SHP77 treated with DMSO at 0.1 percent for 48 hours (cell line): ENCODE results near the gene SLC17A3.

Source experiments
- DNase-seq: peaks from one replicate; lab custom pipeline; 2025; lab: John Stamatoyannopoulos, UW

Gene SLC17A3

DNA sequence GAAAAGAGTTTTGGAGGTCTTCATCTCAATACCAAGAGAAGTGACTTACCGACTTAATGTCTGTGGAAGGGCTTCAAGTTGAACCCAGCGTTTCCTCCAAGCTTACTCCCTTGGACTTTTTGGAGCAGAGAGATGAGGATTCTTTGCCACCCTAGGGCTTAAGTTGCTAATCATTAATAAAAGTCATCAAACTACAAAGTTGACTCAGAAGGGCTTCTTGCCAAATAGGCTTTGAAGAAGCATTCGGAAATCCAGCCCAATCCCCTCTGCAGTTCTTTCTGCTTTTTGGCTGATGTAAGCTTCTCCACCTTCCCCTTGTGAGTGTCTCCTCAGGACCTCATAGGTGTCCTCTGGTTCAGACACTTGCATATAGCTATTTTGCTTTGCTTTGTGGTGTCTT, at the start of gene SLC17A3:
Gene SLC17A3 (minus strand): TSS at position 126 of the 400 bp plus-strand sequence. CDS start 5,856 bp downstream, outside the sequence.
- no peak for DNase-seq

DNA sequence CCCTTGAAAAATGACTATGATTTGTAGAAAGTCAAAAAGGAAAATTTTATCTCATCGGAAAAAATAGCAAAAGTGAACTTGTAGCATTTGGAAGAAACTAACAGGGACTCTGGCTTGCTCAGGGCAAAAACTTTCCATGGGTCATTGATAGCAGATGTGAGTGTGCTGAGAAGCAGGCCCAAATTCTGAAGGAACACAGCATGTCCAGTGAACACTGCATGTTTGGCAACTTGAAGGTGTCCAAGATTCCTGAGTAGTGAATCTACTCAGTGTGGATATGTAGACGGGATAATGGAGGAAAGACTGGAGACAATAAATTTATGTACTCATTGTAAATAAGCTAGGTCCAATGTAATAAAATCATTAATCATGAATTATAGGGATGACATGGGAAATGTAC, 48.3 kb upstream of the SLC17A3 start:
- DNase-seq = no peak

DNA sequence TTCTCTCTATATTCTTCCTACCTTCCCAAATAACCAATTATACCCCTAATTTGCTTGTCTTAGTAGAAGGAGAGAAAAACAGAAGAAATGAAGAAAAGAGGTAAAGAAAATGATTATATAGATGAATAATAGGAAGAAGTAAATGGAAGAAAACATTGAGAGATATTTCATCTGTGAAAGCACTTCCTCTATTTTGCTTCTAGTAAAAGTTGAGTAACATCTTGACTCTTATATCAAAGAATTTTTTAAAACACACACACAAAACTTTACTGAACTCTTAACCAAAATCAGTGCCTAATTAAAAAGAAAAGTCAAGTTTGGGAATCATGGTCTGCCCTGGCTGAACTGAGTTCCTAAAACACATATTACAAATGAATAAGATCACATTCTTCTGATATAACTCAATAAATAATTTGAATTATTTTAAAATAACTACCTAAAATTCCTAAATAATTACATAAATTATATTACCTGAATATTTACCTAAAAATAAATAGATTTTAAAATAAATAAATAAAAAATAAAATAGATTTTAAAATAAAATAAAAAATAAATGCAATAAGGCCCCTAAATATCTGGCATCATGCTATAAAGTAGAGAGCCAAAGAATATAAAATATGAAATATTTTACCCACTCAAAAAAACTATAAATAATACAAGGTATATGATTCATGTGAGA, 47.6 kb upstream of the SLC17A3 start:
- DNase-seq = no peak

DNA sequence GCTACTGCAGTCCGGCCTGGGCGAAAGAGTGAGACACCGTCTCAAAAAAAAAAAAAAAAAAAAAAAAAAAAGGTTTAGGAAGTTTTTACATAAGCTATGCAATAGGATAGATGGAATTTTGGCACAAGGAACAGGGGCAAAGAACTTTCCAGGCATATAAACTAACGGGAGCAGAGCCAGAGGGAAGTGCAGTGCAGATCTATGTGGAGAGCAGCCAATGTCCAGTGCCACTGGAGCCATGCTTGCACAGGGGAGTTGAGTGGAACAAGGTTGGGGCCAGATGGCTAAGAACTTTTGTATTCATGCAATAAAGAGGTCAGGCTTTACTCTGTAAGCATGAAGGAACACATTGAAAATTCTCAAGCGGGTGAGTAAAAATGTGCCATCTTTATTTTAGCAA, 45.6 kb upstream of the SLC17A3 start:
- no peak for DNase-seq

DNA sequence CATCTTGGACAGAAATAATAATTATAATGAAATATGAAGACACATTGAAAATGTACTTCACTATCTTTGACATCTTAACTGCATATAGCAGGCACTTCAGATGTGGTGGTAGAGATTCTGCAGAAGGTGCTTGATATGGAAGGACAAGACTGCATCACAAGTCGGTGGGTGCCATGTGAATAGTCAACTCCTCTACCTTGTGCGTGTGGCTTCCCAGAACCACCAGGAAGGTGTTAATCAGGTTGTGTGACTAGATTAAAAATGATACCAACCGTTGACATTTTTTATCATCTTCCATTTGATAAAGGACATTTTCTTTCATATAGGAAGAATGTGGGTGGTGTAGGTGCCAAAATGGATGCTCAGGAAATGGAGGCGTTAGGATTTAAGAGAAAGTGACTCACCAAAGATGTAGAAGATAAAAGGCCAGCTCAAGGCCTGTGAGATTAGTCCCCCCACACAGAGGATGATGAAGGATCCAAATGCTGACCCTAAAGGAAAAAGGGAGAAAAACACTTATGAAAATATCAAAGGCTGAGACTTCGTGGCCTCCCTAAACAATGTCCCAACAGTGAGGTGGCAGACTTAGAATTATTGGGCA, 44.1 kb upstream of the SLC17A3 start:
- no peak for DNase-seq

GRCh38 chr6:25916789-25917490, 42.9 kb upstream of the SLC17A3 start:
- no peak for DNase-seq

DNA sequence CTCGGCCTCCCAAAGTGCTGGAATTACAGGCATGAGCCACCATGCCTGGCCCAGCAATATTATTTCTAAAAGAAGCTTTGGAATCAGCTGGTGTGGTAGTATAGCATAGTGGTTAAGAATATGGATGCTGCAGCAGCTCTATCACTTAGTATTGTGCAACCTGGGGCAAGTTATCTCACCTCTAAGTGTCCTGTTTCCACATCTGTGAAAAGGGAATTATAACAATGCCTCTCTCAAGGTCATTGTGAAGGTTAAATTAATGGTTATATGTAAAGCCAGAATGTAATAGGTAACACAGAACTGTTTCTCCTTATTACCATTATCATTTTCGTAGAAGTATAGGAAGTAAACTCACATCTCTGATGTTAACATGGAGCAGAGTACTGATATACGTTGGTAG, 42.3 kb upstream of the SLC17A3 start:
- DNase-seq = no peak

GRCh38 chr6:25913741-25914140, 39.7 kb upstream of the SLC17A3 start:
- no peak for DNase-seq

GRCh38 chr6:25911351-25911750, 37.3 kb upstream of the SLC17A3 start:
- no peak for DNase-seq

GRCh38 chr6:25907475-25908014, 33.5 kb upstream of the SLC17A3 start:
- DNase-seq = no peak

DNA sequence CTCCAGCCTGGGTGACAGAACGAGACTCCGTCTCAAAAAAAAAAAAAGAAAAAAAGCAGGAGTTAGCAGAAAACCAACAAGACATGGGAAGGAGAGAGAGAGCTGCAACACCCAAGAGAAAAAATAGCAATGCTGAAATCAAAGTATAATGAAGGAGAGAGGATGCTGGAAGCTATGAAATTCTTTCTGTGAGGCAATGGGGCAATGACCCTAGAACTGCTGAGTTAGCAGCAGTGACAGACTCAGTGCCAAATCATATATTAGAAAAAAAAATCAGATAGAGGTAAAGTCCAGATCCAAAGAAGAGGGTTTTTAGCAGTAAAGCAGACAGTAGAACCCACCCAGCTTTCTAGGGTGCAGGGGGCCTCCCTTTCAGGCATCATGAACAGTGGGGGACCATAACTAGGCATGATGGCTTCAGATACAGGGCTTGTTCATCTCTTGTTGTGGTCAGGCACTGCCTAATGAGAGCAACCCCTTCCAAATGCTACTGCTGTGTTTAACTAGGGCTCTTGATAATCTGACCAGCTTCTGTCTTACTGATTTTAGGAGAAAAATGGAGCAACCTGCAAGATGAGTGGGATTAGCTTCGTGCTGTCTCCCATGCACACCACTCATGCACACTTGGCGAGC, 29.5 kb upstream of the SLC17A3 start:
- DNase-seq = no peak

DNA sequence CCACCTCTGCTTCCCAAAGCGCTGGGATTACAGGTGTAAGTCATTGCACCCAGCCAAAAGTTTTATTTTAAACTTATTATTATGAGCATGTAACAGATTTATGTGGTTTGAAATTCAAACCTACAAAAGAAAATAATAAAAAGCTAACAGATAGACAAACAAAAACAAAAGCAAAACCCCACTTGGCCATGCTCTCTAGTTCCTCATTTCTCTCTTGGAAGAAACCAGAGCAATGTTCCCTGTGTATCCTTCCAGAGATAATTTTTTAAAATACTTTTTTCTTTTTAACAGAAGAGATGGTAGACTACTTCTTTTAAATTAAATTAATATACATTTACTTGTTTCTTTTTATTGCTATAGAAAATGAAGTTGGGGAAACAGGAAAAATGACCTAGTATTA, 28.0 kb upstream of the SLC17A3 start:
- DNase-seq = no peak

GRCh38 chr6:25900843-25901242, 26.8 kb upstream of the SLC17A3 start:
- DNase-seq = no peak

DNA sequence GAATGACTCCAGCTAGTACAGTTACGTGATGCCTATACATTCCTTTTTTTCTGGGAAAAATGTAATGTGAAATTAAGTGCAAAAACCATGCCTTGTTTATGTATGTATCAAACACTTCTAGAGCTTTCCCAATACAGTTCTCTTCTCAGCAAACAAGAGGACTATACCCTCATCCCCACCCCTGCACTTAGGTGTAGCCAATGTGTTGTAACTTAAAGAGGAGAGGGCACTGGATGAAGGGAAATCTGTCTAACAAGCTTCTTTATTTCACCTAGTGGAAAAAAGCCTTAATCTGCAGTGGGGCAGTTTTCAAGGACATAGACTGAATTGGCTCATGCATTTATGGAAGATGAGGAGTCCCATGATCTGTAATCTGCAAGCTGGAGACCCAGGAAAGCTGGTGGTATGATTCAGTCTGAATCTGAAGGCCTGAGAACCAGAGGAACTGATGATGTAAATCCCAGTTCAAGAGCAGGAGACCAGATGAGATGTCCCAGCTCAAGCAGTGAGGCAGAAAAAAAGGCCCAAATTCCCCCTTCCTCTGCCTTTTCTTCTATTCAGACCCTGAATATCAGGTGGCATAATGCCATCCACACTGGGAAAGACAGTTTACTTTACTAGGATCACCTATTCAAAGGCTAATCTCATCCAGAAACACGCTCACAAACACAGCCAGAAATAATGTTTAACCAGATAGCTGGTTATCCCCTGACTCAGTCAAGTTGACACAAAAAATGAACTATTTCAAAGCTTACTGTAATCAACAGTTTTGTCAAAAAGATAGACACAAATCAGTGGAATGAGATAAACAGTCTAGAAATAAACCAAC, 25.8 kb upstream of the SLC17A3 start:
- DNase-seq = no peak

DNA sequence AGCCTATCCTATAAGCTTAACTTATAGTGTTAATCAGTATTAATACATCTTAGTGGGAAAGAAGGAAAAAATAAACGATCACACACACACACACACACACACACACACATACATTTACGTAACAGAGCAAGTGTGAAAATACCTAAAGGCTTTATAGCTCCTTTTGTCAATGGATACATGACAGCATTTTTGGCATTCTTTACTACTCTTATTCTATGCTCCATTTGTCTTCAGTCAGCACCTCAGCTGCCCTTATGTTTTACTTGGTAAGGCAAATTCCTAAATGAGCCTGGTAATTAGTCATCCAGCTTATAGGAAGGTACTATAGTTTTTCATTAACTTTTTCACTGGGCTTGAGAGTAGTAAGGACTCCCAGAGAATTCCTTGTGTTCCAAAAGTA, 25.1 kb upstream of the SLC17A3 start:
- DNase-seq = no peak

- no peak for DNase-seq
Measured at GRCh38 chr6:25898289-25898977, 24.4 kb upstream of the SLC17A3 start.

DNA sequence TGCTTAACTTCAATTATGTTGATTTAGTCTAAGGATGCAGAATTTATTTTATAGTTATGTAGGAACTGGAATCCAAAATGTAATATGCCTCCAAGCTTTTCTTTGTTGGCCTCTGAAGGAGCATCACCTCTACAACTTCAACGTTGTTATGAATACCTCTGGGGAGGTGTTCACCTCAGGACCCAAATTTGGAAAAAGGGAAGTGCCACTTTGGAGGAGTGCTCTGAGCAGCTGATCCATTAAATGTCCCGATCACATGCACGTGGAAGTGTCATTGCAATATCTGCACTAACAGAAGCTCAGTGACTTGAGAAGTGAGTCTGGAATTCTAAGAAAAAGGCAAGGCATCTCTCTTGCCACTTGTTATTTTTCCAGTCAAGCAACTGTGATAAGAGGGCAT, 22.2 kb upstream of the SLC17A3 start:
- no peak for DNase-seq

DNA sequence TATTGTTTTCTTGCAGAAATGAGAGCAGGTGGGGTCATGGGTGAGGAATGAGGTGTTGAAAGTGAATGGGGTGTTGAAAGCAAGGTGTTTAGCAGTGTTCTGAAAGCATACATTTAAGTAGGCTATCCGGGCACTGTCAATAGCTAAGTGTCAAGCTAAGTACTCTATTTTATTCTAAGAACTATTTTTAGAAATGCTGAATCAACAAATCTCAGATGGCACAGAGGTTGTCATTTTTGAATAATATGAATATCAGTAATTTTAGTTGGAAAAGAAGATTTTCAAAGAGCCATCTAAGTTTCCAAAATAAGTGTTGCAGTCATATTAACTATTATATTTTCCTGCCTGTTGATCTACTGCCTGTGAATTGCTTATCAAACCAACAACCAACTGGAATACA, 21.7 kb upstream of the SLC17A3 start:
- no peak for DNase-seq

DNA sequence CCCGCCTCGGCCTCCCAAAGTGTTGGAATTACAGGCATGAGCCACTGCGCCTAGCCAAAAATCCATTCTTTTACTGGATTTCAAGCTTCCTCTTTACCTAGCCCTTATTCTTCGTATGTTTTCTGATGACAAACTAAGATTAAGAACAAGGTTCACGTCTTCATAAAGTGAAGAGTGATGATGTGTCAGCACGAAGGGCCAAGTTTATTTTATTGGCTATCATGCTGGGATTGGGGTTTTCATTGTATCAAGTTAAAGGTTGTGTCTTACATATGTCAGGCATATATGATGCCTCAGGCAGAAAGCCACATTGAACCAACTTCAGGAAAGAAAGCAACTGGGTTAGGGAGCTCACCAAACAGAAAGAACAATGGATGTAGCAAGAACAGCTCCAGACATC, 19.7 kb upstream of the SLC17A3 start:
- no peak for DNase-seq

- DNase-seq = no peak
Measured at GRCh38 chr6:25892877-25893276, 18.8 kb upstream of the SLC17A3 start.
